ENCODE results near the gene KANSL1. TPM values are rescaled to one million over a fixed set of nuclear protein-coding genes. Genes with fewer than 3 reads are reported as not detected.

The KANSL1 gene
- total RNA-seq, 2 donors from 2014 or later: 86.5 to 102 TPM

- H3K4me3 ChIP-seq: no peak overlapping the region
- no peaks in the 10 kb centered on the region for H3K4me1 ChIP-seq (ENCODE audit: control insufficient read depth in 1 of 2, low read depth in 2 of 2)
- no peaks in the 10 kb centered on the region for H3K27me3 ChIP-seq (replicated peaks; ENCODE audit: insufficient read depth)
- no peak overlapping the region for H3K27ac ChIP-seq
- no peak for DNase-seq (ENCODE audit: low spot score)
- TF ChIP-seq, protein P1, sequence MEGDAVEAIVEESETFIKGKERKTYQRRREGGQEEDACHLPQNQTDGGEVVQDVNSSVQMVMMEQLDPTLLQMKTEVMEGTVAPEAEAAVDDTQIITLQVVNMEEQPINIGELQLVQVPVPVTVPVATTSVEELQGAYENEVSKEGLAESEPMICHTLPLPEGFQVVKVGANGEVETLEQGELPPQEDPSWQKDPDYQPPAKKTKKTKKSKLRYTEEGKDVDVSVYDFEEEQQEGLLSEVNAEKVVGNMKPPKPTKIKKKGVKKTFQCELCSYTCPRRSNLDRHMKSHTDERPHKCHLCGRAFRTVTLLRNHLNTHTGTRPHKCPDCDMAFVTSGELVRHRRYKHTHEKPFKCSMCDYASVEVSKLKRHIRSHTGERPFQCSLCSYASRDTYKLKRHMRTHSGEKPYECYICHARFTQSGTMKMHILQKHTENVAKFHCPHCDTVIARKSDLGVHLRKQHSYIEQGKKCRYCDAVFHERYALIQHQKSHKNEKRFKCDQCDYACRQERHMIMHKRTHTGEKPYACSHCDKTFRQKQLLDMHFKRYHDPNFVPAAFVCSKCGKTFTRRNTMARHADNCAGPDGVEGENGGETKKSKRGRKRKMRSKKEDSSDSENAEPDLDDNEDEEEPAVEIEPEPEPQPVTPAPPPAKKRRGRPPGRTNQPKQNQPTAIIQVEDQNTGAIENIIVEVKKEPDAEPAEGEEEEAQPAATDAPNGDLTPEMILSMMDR (IDR thresholded peaks at IDR 0.05): no peak
- H3K36me3 ChIP-seq: no peaks in the 10 kb centered on the region
- no peak for ATAC-seq (ENCODE audit: insufficient number of reproducible peaks, low FRiP score, low read depth)
- H3K9me3 ChIP-seq: no peaks in the 10 kb centered on the region
Measured at GRCh38 chr17:45990886-45991285, 202.3 kb downstream of the KANSL1 start.

DNA sequence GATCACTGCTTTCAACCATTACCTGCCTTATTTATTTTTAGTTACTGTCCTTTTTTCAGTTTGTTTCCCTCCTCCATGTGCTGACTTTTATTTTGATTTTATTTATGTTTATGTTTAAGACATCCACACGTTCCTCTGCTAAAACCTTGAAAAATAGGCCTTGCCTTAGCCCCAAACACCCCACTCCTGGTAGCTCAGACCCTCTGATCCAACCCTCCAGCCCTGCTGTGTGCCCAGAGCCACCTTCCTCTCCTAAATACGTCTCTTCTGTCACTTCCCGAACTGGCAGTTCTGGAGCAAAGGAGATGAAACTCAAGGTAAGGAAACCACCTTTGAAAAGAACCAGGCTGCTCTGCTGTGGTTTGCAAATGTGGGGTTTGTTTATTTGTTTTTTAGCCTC, 203.5 kb downstream of the KANSL1 start:
- DNase-seq (ENCODE audit: low spot score) (no peak), ATAC-seq (ENCODE audit: insufficient number of reproducible peaks, low FRiP score, low read depth) (no peak)
- no peak overlapping the region for H3K27ac ChIP-seq
- no peak overlapping the region for H3K4me3 ChIP-seq
- TF ChIP-seq, protein P1 (IDR thresholded peaks at IDR 0.05): no peak
- no peaks in the 10 kb centered on the region for H3K27me3 ChIP-seq (replicated peaks; ENCODE audit: insufficient read depth)
- H3K36me3 ChIP-seq: no peaks in the 10 kb centered on the region
- no peaks in the 10 kb centered on the region for H3K9me3 ChIP-seq
- no peaks in the 10 kb centered on the region for H3K4me1 ChIP-seq (ENCODE audit: control insufficient read depth in 1 of 2, low read depth in 2 of 2)

DNA sequence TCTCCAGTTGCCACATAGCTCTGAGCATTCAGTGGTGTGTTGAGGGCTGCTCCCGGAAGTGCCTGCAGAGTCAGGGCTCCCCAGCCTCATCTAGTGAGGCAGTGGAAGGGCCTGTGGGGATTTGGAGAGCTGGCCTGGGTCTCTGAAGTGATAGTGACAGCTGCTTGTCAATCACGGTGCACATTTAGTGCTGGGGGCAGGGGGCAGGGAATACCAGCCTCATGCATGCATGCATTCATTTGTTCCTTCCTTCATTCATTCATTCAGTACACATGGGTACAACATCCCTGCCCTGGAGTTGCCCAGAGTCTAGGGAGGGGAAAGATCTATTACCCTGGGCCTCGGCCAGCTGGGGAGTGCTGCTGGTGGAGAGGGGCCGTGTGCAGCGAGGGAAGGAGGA, 205.5 kb downstream of the KANSL1 start:
- DNase-seq (ENCODE audit: low spot score): no peak
- no peaks in the 10 kb centered on the region for H3K9me3 ChIP-seq
- TF ChIP-seq, protein P1 (IDR thresholded peaks at IDR 0.05): no peak
- no peak overlapping the region for H3K27ac ChIP-seq
- ATAC-seq (ENCODE audit: insufficient number of reproducible peaks, low FRiP score, low read depth): no peak
- no peaks in the 10 kb centered on the region for H3K4me1 ChIP-seq (ENCODE audit: control insufficient read depth in 1 of 2, low read depth in 2 of 2)
- H3K27me3 ChIP-seq (replicated peaks; ENCODE audit: insufficient read depth): no peaks in the 10 kb centered on the region
- no peak overlapping the region for H3K4me3 ChIP-seq
- no peaks in the 10 kb centered on the region for H3K36me3 ChIP-seq

GRCh38 chr17:45986056-45986455, 207.2 kb downstream of the KANSL1 start:
- DNase-seq (ENCODE audit: low spot score) (no peak), ATAC-seq (ENCODE audit: insufficient number of reproducible peaks, low FRiP score, low read depth) (no peak)
- Histone ChIP-seq H3K36me3 (no peaks in the 10 kb centered on the region), H3K4me3 (no peak overlapping the region), H3K9me3 (no peaks in the 10 kb centered on the region), H3K27ac (no peak overlapping the region), H3K27me3 (replicated peaks; ENCODE audit: insufficient read depth) (no peaks in the 10 kb centered on the region), H3K4me1 (ENCODE audit: control insufficient read depth in 1 of 2, low read depth in 2 of 2) (no peaks in the 10 kb centered on the region)
- TF ChIP-seq, protein P1 (IDR thresholded peaks at IDR 0.05): no peak

GRCh38 chr17:45985447-45985846, 207.8 kb downstream of the KANSL1 start:
- Histone ChIP-seq H3K27ac (no peak overlapping the region), H3K27me3 (replicated peaks; ENCODE audit: insufficient read depth) (no peaks in the 10 kb centered on the region), H3K36me3 (no peaks in the 10 kb centered on the region), H3K4me3 (no peak overlapping the region), H3K4me1 (ENCODE audit: control insufficient read depth in 1 of 2, low read depth in 2 of 2) (no peaks in the 10 kb centered on the region), H3K9me3 (no peaks in the 10 kb centered on the region)
- no peak for DNase-seq (ENCODE audit: low spot score)
- TF ChIP-seq, protein P1 (IDR thresholded peaks at IDR 0.05): no peak
- ATAC-seq (ENCODE audit: insufficient number of reproducible peaks, low FRiP score, low read depth): no peak

Data from thoracic aorta (tissue), 2 donors.